DMS153 (cell line): ENCODE measurements around the gene ROPN1L.
A peak's percentile ranks its signal among the peaks of the same experiment; 100 is the strongest.

Source experiments
- DNase-seq: peaks from one replicate; lab custom pipeline; 2025; lab: John Stamatoyannopoulos, UW

ROPN1L gene

GRCh38 chr5:10459080-10460055 is 17.7 kb downstream of the ROPN1L start:
- no peak for DNase-seq

- DNase-seq, result no peak
Observed at GRCh38 chr5:10460252-10460906, 18.7 kb downstream of the ROPN1L start.

- DNase-seq, result no peak
Observed at GRCh38 chr5:10461041-10461440, 19.4 kb downstream of the ROPN1L start.

GRCh38 chr5:10461904-10462555 is 20.4 kb downstream of the ROPN1L start:
- DNase-seq, result no peak

- DNase-seq, result no peak
Observed at GRCh38 chr5:10463566-10463965, 21.9 kb downstream of the ROPN1L start.

GRCh38 chr5:10464173-10464572 is 22.5 kb downstream of the ROPN1L start:
- no peak for DNase-seq

- no peak for DNase-seq
Observed at GRCh38 chr5:10465726-10466125, 24.0 kb downstream of the ROPN1L start.

GRCh38 chr5:10466446-10467073 is 24.9 kb downstream of the ROPN1L start:
- DNase-seq, result no peak

GRCh38 chr5:10467281-10468198 is 25.9 kb downstream of the ROPN1L start:
- no peak for DNase-seq

- no peak for DNase-seq
Observed at GRCh38 chr5:10468256-10468655, 26.6 kb downstream of the ROPN1L start.

- DNase-seq, result no peak
Observed at GRCh38 chr5:10469253-10470050, 27.8 kb downstream of the ROPN1L start.

GRCh38 chr5:10470669-10471068 is 29.0 kb downstream of the ROPN1L start:
- DNase-seq, result no peak

GRCh38 chr5:10471677-10472076 is 30.0 kb downstream of the ROPN1L start:
- no peak for DNase-seq

- no peak for DNase-seq
Observed at GRCh38 chr5:10474521-10475075, 32.9 kb downstream of the ROPN1L start.

GRCh38 chr5:10475931-10476676 is 34.4 kb downstream of the ROPN1L start:
- DNase-seq, result no peak

GRCh38 chr5:10476878-10477277 is 35.2 kb downstream of the ROPN1L start:
- DNase-seq, result no peak

GRCh38 chr5:10477943-10478342 is 36.3 kb downstream of the ROPN1L start:
- DNase-seq, result no peak

- DNase-seq, result no peak
Observed at GRCh38 chr5:10478436-10478835, 36.8 kb downstream of the ROPN1L start.

GRCh38 chr5:10479154-10479721 is 37.6 kb downstream of the ROPN1L start:
- peak; percentile 5 for DNase-seq
